Epithelial cell of proximal tubule (primary cell): ENCODE results near the gene MRPL17. TPM values are rescaled to one million over a fixed set of nuclear protein-coding genes. Genes with fewer than 3 reads are reported as not detected.

ENCODE experiments used
- DNase-seq: peaks from one replicate; pipeline ENCODE4 v3.0.0-alpha.2; 2011; ENCODE audit warnings: low read depth
- H3K4me3 ChIP-seq: 2 replicates; pipeline ENCODE4 v1.5.1; 2011; ENCODE audit warnings: low read depth, mild to moderate bottlenecking, low read length
- CTCF ChIP-seq: conservative IDR thresholded peaks from 2 replicates; pipeline ENCODE4 v1.5.1; 2012; ENCODE audit warnings: low read depth, mild to moderate bottlenecking, low read length
- total RNA-seq: library from RNA; depleted of rRNA; stranded (reverse); fragments of >200 nt; gene quantifications from 2 replicates; pipeline ENCODE4 v1.2.3, GENCODE V29; 2015

Gene MRPL17
- total RNA-seq, 1 donor from 2014 or later: 44.7 TPM

- TF ChIP-seq CTCF: no peak
- no peak for DNase-seq
- no peak overlapping the region for H3K4me3 ChIP-seq
Observed at GRCh38 chr11:6670202-6670830, 12.8 kb downstream of the MRPL17 start.

GRCh38 chr11:6667733-6668374 lies 15.3 kb downstream of the MRPL17 start:
- DNase-seq: no peak
- peak; percentile 56 for TF ChIP-seq CTCF
- no peak overlapping the region for H3K4me3 ChIP-seq

GRCh38 chr11:6666302-6667183 lies 16.6 kb downstream of the MRPL17 start:
- H3K4me3 ChIP-seq: no peak overlapping the region
- no peak for TF ChIP-seq CTCF
- DNase-seq: no peak

GRCh38 chr11:6664551-6664950 lies 18.6 kb downstream of the MRPL17 start:
- TF ChIP-seq CTCF: no peak
- H3K4me3 ChIP-seq: no peak overlapping the region
- DNase-seq: no peak

- DNase-seq: no peak
- H3K4me3 ChIP-seq: no peak overlapping the region
- no peak for TF ChIP-seq CTCF
Observed at GRCh38 chr11:6663794-6664469, 19.2 kb downstream of the MRPL17 start.

GRCh38 chr11:6660712-6661111 lies 22.4 kb downstream of the MRPL17 start:
- TF ChIP-seq CTCF: no peak
- DNase-seq: no peak
- H3K4me3 ChIP-seq: no peak overlapping the region
